ENCODE results near the gene KCTD16. TPM values are rescaled to one million over a fixed set of nuclear protein-coding genes. Genes with fewer than 3 reads are reported as not detected.

The KCTD16 gene
- total RNA-seq, 1 donor from 2014 or later = not detected

DNA sequence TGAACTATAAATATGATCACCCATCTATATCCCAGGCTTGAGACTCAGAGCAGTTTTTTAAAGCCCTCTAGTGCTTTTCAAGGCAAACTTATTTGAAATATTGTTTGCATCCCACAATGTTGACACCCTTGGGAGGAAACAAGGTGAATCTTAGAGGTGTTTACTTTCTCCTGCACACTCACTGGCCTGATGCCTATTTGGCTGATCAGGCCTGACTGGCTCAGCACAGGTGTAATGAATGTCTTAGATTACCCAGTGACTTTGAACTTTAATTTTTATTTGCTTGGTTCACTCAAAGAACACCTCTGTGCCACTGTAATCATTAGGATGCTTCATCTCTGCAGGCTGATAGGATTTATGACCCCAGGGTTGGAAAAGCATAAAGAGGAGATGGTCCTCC is 158.3 kb downstream of the KCTD16 start:
- Mint-ChIP-seq H3K27ac (no peak overlapping the region), H3K9me3 (no peaks in the 10 kb centered on the region), H3K27me3 (no peaks in the 10 kb centered on the region), H3K36me3 (ENCODE audit: low read depth) (no peaks in the 10 kb centered on the region), H3K4me1 (no peaks in the 10 kb centered on the region), H3K4me3 (no peak overlapping the region)
- no peak for DNase-seq
- intact Hi-C loops (cut with micrococcal nuclease) = no loop called here

DNA sequence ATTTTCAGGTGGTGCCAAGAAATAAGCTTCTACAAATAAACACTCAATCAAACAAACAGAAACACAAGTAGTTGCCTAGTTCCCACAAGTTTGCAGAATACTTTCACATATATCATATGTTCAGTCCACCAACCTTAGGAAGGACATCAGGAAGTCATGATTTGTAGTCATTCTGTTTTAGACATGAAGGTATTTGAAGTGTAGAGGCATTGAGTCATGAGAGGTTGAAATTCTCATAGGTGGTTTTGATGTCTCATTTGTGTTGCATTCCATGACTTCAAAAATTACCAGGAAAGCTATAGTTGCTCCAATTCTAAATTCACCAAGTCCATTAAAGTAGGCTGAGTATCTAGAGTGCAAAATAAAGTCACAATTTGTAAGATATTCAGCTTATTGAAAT is 159.0 kb downstream of the KCTD16 start:
- no peak overlapping the region for H3K27ac Mint-ChIP-seq
- no peaks in the 10 kb centered on the region for H3K36me3 Mint-ChIP-seq (ENCODE audit: low read depth)
- H3K9me3 Mint-ChIP-seq = no peaks in the 10 kb centered on the region
- no peaks in the 10 kb centered on the region for H3K27me3 Mint-ChIP-seq
- intact Hi-C loops (cut with micrococcal nuclease) = no loop called here
- H3K4me1 Mint-ChIP-seq = no peaks in the 10 kb centered on the region
- DNase-seq = no peak
- no peak overlapping the region for H3K4me3 Mint-ChIP-seq

DNA sequence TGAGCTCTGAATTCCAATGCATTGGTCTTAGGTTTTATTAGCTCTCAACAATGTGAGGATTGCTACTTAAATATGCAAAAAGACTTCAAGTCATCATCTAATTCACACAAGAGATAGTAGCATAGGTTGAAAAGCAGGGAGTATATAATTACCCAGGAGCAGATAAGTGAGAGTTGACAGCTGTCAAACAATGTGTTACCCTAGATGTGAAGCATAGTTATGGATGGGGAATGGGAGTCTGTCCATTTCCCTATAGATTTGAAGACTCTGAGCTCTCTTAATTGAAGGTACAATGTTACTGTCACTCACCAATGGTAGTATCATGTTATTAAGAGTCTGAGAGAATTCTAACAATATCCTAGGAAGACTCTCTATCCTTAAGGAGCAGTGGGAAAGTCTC is 160.7 kb downstream of the KCTD16 start:
- no peak overlapping the region for H3K27ac Mint-ChIP-seq
- no peaks in the 10 kb centered on the region for H3K4me1 Mint-ChIP-seq
- DNase-seq = no peak
- no peaks in the 10 kb centered on the region for H3K27me3 Mint-ChIP-seq
- H3K4me3 Mint-ChIP-seq = no peak overlapping the region
- intact Hi-C loops (cut with micrococcal nuclease) = no loop called here
- no peaks in the 10 kb centered on the region for H3K9me3 Mint-ChIP-seq
- no peaks in the 10 kb centered on the region for H3K36me3 Mint-ChIP-seq (ENCODE audit: low read depth)

DNA sequence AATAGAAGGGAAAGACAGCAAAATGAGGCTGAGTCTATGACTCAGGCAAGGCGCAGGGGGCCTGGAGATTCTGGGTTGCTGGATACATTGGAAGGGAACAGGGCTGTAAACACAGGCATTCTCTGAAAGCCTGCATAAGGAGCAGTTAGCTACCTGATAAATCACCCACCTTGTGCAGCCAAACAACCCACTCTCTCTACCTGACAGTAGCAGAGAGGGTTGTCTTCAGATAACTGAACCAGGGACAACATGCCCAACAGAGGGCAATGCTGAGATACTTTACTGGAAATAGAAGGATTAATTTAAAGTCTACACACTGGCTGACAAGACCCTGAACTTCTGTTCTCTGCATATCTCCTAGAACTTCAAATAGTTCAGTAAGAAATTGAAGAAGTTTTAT is 161.6 kb downstream of the KCTD16 start:
- no peaks in the 10 kb centered on the region for H3K4me1 Mint-ChIP-seq

DNA sequence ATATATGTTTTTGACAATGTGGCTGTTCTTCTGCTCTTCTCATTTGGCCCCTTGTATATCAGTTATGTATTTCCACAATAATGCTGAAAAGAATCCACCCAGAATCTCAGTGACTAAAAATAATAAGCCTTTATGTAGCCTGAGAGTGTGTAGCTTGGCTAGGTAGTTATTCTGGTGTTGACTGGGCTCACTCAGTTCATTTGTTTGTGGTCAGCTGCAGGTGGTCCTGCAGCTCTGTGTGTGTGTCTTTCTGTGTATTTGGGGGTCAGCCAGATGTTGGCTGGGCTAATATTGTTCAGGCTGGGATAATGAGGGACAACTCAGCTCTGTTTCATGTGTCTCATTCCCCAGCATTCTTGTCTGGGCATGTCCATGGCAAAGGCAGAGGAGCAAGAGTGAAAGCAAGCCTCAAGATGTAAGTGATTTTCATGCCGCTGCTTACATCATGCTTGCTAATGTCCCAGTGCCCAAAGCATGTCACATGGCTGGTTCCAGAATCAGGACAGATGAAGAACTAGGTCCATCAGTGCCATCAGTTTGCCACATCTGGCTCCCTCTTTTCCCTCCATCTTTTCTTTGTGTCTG is 162.8 kb downstream of the KCTD16 start:
- H3K9me3 Mint-ChIP-seq = no peaks in the 10 kb centered on the region
- no peak for DNase-seq
- H3K36me3 Mint-ChIP-seq (ENCODE audit: low read depth) = no peaks in the 10 kb centered on the region
- H3K4me1 Mint-ChIP-seq = no peaks in the 10 kb centered on the region
- no peaks in the 10 kb centered on the region for H3K27me3 Mint-ChIP-seq
- no peak overlapping the region for H3K4me3 Mint-ChIP-seq
- no peak overlapping the region for H3K27ac Mint-ChIP-seq
- intact Hi-C loops (cut with micrococcal nuclease) = no loop called here

More for the DNA sequence above, 161.6 kb downstream of the KCTD16 start:
- no peaks in the 10 kb centered on the region for H3K9me3 Mint-ChIP-seq
- DNase-seq = no peak
- no peak overlapping the region for H3K4me3 Mint-ChIP-seq
- H3K27me3 Mint-ChIP-seq = no peaks in the 10 kb centered on the region
- H3K27ac Mint-ChIP-seq = no peak overlapping the region
- intact Hi-C loops (cut with micrococcal nuclease) = no loop called here
- H3K36me3 Mint-ChIP-seq (ENCODE audit: low read depth) = no peaks in the 10 kb centered on the region

DNA sequence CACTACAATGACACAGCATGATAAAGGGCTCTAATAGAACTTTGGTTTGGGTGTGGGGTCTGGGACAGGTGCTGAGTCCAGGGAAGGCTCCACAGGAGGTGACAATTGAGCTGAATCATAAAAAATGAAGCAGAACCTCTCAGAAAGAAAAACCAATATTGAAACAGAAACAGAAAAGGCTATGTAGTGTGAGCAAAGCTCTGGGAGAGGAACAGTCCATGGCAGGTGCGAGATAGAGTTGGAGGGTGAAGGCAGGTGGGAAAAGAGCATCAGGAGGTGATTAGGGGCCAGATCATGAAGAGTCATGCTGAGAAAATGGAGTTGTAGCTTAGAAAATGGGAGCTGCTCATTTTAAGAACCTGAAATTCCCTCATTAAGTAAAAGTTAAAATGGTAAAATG is 164.9 kb downstream of the KCTD16 start:
- intact Hi-C loops (cut with micrococcal nuclease) = no loop called here
- no peak for DNase-seq
- no peaks in the 10 kb centered on the region for H3K36me3 Mint-ChIP-seq (ENCODE audit: low read depth)
- no peak overlapping the region for H3K4me3 Mint-ChIP-seq
- no peaks in the 10 kb centered on the region for H3K27me3 Mint-ChIP-seq
- no peaks in the 10 kb centered on the region for H3K4me1 Mint-ChIP-seq
- no peak overlapping the region for H3K27ac Mint-ChIP-seq
- no peaks in the 10 kb centered on the region for H3K9me3 Mint-ChIP-seq

DNA sequence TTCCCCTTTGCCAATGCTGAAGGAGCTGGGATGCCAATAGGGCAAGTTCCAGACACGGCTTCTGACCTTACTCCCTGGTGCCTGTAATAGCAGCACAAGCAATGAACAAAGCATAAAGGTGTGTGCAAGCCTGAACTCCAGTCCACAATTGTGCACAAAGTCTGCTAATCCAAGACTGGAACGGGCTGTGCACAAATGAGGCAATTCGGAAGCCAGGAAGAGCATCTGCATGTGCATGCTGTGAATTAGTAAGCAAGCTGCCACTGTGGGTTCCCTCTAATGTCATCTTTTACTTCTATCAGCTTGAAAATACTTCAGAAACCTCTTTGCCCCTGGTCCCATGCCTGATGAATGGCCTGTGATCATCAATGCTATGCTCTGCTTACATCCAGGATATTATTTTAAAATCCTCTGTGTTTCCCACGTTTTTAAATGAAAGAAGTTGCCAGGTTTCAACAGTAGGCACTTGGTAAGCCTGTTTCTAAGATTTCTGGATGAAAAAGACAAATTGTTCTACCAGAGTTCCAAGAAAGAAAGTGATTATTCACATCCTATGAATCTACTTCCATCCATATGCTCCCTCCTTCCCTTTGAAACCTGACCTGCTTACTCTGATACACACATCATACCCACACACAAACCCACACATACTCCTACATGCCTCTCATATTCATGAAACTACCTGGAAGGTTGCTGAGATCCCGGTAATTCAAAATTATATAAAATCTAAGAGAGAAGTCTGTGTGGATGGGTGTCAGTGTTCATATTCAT is 165.7 kb downstream of the KCTD16 start:
- no peaks in the 10 kb centered on the region for H3K27me3 Mint-ChIP-seq
- no peak overlapping the region for H3K27ac Mint-ChIP-seq
- no peak overlapping the region for H3K4me3 Mint-ChIP-seq
- H3K9me3 Mint-ChIP-seq = no peaks in the 10 kb centered on the region
- intact Hi-C loops (cut with micrococcal nuclease) = no loop called here
- H3K36me3 Mint-ChIP-seq (ENCODE audit: low read depth) = no peaks in the 10 kb centered on the region
- no peaks in the 10 kb centered on the region for H3K4me1 Mint-ChIP-seq
- DNase-seq = no peak

DNA sequence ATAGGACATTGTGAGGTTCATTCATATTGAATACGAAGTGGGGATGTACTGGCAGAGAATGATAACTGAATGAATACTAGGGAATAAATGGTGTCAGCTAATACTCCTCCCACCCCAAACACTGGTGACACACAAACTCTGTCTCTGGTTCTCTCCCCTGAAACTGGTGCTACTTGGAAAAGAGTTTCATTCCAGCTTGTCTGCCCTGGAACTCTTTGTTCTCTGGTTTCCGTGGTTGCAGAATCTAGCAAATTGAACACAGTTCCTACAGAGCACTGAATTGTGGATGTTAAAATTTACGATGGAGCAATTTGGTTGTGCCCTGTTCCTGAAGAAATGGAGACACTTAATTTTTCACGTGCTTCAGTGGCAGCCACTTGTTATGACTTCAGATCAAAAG is 181.7 kb downstream of the KCTD16 start:
- intact Hi-C loops (cut with micrococcal nuclease) = no loop called here
- Mint-ChIP-seq H3K4me1 (no peaks in the 10 kb centered on the region), H3K36me3 (ENCODE audit: low read depth) (no peaks in the 10 kb centered on the region), H3K4me3 (no peak overlapping the region), H3K27me3 (no peaks in the 10 kb centered on the region), H3K27ac (no peak overlapping the region), H3K9me3 (no peaks in the 10 kb centered on the region)
- no peak for DNase-seq

DNA sequence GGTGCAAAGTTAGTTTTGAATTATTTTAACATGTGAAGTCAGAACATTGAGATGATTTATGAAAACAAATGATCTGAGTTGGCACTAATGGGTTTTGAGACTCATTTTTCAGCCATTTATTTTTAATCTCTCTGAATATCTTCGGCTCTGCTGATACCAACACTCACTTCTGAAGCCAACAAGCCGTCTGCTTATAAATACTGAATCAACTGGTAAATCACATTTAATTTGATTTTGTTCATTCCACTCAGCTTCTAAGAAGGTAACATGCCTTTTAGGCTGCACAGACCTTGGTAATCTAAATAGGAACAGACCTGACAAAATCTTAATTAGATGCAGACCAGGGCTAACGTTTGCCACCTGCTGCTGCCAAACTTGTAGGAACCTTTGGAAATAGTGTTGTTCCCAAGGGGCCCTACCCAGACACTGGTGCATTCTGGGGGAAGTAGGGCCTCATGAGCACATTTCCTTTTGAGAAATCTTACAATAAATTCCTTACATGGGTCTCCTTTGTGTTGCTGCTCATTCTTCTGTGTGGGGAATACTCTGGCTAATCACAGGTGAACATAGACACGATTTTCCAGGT is 182.2 kb downstream of the KCTD16 start:
- intact Hi-C loops (cut with micrococcal nuclease) = no loop called here
- Mint-ChIP-seq H3K36me3 (ENCODE audit: low read depth) (no peaks in the 10 kb centered on the region), H3K27ac (no peak overlapping the region)

DNA sequence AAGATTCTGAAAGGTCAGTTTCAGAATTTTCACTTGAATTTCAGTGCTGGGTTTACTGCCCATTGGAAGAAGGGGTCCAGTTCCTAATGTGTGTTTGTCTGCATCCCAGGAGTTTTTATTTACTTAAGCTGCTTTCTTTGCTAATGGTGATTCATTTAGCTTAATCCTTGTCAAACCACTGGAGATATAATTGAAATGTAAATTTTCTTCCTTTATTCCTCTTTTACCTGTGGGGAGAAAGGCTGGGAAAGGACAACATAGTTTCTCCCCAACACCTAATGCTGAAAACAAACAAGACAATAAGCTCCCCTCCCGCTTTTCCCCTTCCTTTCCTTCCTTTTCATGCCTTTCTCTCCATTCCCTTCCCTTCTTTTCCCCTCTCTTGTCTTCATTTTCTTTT is 185.8 kb downstream of the KCTD16 start:
- Mint-ChIP-seq H3K27ac (no peak overlapping the region), H3K27me3 (no peaks in the 10 kb centered on the region), H3K4me3 (no peak overlapping the region), H3K4me1 (no peaks in the 10 kb centered on the region), H3K36me3 (ENCODE audit: low read depth) (no peaks in the 10 kb centered on the region), H3K9me3 (no peaks in the 10 kb centered on the region)
- no peak for DNase-seq
- intact Hi-C loops (cut with micrococcal nuclease) = no loop called here

More for the DNA sequence above, 182.2 kb downstream of the KCTD16 start:
- H3K27me3 Mint-ChIP-seq = no peaks in the 10 kb centered on the region
- H3K9me3 Mint-ChIP-seq = no peaks in the 10 kb centered on the region
- H3K4me3 Mint-ChIP-seq = no peak overlapping the region
- no peaks in the 10 kb centered on the region for H3K4me1 Mint-ChIP-seq
- no peak for DNase-seq

DNA sequence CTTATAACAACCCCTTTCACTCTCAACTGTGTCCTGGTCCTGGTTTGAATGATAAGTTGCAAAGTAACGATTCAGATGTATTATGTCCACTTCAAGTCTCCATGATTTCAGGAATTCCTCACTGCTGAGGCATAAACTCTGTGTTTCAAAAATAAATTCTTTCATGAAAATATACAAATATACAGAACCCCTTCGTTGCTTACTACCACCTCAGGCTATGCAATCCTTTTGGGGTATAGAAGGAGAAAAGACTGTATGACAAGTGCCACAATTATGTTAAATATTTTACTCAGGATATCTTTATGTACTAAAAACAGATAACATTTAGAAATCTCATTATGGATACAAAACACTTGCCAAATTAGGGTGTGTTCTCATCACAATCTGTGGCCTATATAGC is 190.7 kb downstream of the KCTD16 start:
- Mint-ChIP-seq H3K4me1 (no peaks in the 10 kb centered on the region), H3K27me3 (no peaks in the 10 kb centered on the region), H3K27ac (no peak overlapping the region), H3K36me3 (ENCODE audit: low read depth) (no peaks in the 10 kb centered on the region), H3K4me3 (no peak overlapping the region), H3K9me3 (no peaks in the 10 kb centered on the region)
- DNase-seq = no peak
- intact Hi-C loops (cut with micrococcal nuclease) = no loop called here

DNA sequence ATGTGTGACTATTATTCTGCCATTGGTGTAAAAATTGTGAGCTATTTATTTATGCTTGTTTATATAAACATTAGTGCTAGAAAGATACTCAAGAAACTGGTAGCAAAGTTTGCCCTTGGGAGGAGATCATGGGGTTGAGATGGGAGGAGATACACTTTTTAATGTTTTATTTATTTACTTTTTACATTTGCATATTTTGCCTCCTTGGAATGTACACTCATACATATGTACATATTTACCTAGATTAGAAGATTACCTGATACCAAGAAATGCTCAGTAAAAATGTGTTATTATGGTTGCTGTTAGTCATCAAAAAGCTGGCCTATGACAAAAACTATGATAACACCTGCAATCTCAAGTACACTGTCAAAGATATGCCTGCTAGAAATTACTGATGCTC is 195.2 kb downstream of the KCTD16 start:
- H3K36me3 Mint-ChIP-seq (ENCODE audit: low read depth) = no peaks in the 10 kb centered on the region
- no peak overlapping the region for H3K27ac Mint-ChIP-seq
- intact Hi-C loops (cut with micrococcal nuclease) = no loop called here

DNA sequence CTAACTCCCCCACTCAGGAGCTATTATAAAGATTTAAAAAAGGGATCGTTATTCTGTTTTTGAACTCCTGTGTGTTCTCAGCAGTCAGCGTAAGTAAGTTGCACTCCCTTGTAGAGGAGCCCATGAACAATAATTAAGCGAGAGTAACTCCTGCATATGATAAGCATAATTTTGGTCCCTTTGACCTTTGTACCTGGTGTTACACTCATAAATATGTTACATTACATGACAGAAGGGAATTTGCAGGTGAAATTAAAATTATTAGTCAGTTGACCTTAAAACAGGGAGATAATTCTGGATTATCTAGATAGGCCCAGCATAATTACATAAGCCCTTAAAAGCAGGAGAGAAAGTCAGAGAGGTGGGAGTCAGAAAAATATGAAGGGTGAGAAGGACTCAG is 197.3 kb downstream of the KCTD16 start:
- Mint-ChIP-seq H3K4me3 (no peak overlapping the region), H3K27ac (no peak overlapping the region), H3K36me3 (ENCODE audit: low read depth) (no peaks in the 10 kb centered on the region), H3K27me3 (no peaks in the 10 kb centered on the region), H3K4me1 (no peaks in the 10 kb centered on the region), H3K9me3 (no peaks in the 10 kb centered on the region)
- DNase-seq = no peak
- intact Hi-C loops (cut with micrococcal nuclease) = no loop called here

More for the DNA sequence above, 195.2 kb downstream of the KCTD16 start:
- Mint-ChIP-seq H3K27me3 (no peaks in the 10 kb centered on the region), H3K4me1 (no peaks in the 10 kb centered on the region), H3K9me3 (no peaks in the 10 kb centered on the region), H3K4me3 (no peak overlapping the region)
- DNase-seq = no peak

DNA sequence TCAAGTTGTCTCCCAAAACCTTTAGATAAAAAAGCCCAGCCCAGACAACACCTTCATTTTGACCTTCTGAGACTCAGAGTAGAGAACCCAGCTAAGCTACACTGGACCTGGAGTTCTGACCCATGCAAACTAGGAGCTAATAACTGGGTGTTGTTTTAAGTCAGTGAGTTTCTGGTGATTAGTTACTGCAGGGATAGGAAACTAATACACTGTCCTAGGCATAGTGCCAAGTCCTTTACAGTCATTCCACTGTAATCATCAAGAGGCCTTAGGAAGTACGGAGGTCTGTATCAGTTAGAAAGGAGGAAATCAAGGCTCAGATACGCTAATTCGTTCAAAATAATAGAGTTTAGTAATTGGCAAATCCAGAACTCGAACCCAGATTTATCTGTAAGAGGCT is 197.9 kb downstream of the KCTD16 start:
- Mint-ChIP-seq H3K27me3 (no peaks in the 10 kb centered on the region), H3K4me3 (no peak overlapping the region), H3K36me3 (ENCODE audit: low read depth) (no peaks in the 10 kb centered on the region), H3K4me1 (no peaks in the 10 kb centered on the region), H3K9me3 (no peaks in the 10 kb centered on the region), H3K27ac (no peak overlapping the region)
- intact Hi-C loops (cut with micrococcal nuclease) = no loop called here
- DNase-seq = no peak

Measured in activated CD4-positive, alpha-beta T cell treated with anti-CD3 and anti-CD28 coated beads, Interleukin-2, amount 10 ng/mL, durations not matched to agents 24 days and 14 days (primary cell).